NT2/D1 (cell line): Measurements from ENCODE around the gene MAZ.

Source experiments
- SUZ12 ChIP-seq: IDR thresholded peaks from 2 replicates; pipeline ENCODE4 v1.6.1; 2011; ENCODE audit not compliant: insufficient read length, insufficient read depth; ENCODE audit errors: extremely low read depth
- ZNF274 ChIP-seq: IDR thresholded peaks from 2 replicates; pipeline ENCODE4 v1.6.1; 2011; ENCODE audit warnings: mild to moderate bottlenecking, low read depth, low read length

DNA sequence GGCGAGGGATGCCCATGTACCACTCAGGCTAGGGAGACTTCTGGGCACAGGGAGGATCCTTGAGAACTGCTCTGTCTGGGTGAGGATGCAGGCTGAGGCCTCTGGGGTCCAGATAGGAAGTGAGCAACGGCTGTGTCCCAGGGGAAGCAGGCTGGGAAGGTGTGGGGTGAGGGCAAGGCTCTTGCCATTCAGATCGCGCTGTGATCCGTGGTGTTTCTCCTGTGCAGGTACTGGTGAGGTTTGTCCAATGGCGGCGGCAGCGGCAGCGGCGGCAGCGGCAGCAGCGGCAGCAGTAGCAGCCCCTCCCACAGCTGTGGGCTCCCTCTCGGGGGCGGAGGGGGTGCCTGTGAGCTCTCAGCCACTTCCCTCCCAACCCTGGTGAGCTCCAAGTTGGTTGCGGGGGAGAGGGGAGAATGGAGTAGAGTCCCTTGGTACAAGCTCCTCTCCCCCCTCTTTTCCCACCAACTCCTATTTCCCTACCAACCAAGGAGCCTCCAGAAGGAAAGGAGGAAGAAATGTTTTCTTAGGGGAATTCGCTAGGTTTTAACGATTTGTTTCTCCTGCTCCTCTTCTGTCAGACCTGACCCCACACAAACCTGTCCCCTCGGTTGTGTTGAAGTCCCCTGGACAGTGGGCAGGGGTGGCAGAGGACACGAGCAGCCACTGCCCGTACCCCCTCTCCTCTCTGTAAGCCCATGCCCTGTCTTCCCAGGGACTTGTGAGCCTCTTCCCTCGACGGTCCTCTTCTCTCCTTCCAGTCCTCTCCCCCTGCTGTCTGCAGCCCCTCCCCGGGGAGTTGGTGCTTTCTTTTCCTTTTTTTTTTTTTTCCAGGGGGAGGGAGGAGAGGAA is 3.7 kb downstream of the MAZ start:
- TF ChIP-seq ZNF274 (no peak), SUZ12 (no peak)
